Measurements from ENCODE around the gene SCFD2. TPM values are rescaled to one million over a fixed set of nuclear protein-coding genes. Genes with fewer than 3 reads are reported as not detected.

SCFD2 gene
- total RNA-seq, 4 donors from 2014 or later: 12.7 to 23.7 (median 18.3) TPM

DNA sequence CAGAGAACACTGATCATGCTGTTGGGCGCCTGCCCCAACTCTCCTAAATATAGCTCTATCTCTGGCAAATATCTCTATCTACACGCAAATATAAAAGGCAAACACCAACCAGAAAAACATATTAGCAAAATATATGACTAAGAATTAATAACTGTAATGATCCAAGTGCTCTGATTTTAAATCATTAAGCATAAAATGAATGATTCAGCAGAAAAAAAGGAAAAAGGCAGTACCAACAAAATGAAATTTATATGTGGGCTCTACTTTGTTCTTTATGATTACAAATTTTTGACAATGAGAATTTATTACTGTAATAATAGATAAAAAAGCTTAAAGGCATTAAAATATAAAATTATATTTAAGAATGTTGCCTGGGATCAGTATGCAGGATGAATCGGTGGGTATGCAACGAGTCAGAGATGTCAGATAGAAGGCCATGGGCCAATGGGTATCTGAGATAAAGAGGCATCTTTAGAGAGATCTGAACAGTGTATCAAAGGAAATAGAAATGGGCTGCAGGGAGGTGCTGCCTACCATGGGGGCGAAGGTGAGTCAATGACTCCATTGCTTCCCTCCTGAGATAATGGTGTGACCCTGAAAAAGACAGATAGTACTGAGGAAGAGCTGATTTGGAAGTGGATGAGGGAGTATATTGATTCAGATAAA is 234.8 kb downstream of the SCFD2 start:
- 91 to 98% methylated on average over 5 of the region's 5 CpGs for WGBS, 2 donors (ENCODE audit: low coverage in 1 of 2)
- Histone ChIP-seq H3K4me1 (peaks cover 0 to 13% (median 7%) of the 10 kb centered on the region in 4 donors), H3K4me3 (no peak overlapping the region), H3K27me3 (no peaks in the 10 kb centered on the region), H3K27ac (no peak overlapping the region), H3K9me3 (no peaks in the 10 kb centered on the region), H3K36me3 (no peaks in the 10 kb centered on the region)
- TF ChIP-seq EP300 (IDR thresholded peaks at IDR 0.05; ENCODE audit: low read depth): no peak
- TF ChIP-seq POLR2A (IDR thresholded peaks at IDR 0.05): no peak
- TF ChIP-seq, protein P1, sequence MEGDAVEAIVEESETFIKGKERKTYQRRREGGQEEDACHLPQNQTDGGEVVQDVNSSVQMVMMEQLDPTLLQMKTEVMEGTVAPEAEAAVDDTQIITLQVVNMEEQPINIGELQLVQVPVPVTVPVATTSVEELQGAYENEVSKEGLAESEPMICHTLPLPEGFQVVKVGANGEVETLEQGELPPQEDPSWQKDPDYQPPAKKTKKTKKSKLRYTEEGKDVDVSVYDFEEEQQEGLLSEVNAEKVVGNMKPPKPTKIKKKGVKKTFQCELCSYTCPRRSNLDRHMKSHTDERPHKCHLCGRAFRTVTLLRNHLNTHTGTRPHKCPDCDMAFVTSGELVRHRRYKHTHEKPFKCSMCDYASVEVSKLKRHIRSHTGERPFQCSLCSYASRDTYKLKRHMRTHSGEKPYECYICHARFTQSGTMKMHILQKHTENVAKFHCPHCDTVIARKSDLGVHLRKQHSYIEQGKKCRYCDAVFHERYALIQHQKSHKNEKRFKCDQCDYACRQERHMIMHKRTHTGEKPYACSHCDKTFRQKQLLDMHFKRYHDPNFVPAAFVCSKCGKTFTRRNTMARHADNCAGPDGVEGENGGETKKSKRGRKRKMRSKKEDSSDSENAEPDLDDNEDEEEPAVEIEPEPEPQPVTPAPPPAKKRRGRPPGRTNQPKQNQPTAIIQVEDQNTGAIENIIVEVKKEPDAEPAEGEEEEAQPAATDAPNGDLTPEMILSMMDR (IDR thresholded peaks at IDR 0.05): no peak
- TF ChIP-seq POLR2AphosphoS5 (IDR thresholded peaks at IDR 0.05): no peak
- intact Hi-C loops (cut with DNase I; ENCODE audit: low total_unique reads) (no loop called here), in situ Hi-C loops (cut with MboI; ENCODE audit: low pct_ligation_motif_present in 1 of 4, low pct_unique_long_range_greater_than_20kb in 1 of 4, low sequenced_read_pairs in 3 of 4) (no loop called here)
- DNase-seq: no peak

DNA sequence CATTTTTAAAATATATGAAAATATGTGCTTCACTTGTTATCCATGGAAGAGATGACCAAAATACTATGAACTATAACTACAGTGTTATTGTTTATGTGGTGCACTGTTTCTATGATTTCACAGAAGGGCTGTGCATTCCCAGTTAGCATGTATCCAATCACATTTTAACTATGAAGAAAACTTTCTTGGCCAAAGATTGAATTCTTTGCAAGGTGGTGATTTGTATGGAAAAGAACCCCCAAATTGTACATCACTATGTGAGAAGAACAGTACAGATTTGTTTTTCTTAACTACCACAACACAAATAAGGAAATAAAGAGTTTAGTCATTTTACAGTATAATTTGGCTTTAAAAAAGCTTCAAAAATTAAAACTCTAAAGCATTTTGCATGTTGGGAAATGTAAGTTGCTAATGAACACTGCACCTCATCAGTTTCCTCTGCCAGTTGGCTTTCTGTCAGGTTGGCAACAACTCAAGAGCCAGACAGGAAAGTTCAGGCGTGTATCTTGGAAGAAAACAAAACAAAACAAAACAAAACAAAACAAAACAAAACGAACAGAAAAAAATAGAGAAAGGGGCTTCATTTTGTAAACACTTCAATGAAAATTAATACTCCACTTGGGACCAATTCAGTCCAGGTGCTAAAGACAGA is 237.0 kb downstream of the SCFD2 start:
- Histone ChIP-seq H3K36me3 (no peaks in the 10 kb centered on the region), H3K9me3 (no peaks in the 10 kb centered on the region), H3K4me1 (peaks cover 0 to 13% (median 7%) of the 10 kb centered on the region in 4 donors), H3K4me3 (no peak overlapping the region), H3K27me3 (no peaks in the 10 kb centered on the region), H3K27ac (no peak overlapping the region)
- intact Hi-C loops (cut with DNase I; ENCODE audit: low total_unique reads) (no loop called here), in situ Hi-C loops (cut with MboI; ENCODE audit: low pct_ligation_motif_present in 1 of 4, low pct_unique_long_range_greater_than_20kb in 1 of 4, low sequenced_read_pairs in 3 of 4) (no loop called here)
- 31 to 40% methylated on average over 2 of the region's 2 CpGs for WGBS, 2 donors (ENCODE audit: low coverage in 1 of 2)
- TF ChIP-seq POLR2A (IDR thresholded peaks at IDR 0.05): no peak
- TF ChIP-seq, protein P1 (IDR thresholded peaks at IDR 0.05): no peak
- TF ChIP-seq EP300 (IDR thresholded peaks at IDR 0.05; ENCODE audit: low read depth): no peak
- TF ChIP-seq POLR2AphosphoS5 (IDR thresholded peaks at IDR 0.05): no peak
- no peak for DNase-seq

DNA sequence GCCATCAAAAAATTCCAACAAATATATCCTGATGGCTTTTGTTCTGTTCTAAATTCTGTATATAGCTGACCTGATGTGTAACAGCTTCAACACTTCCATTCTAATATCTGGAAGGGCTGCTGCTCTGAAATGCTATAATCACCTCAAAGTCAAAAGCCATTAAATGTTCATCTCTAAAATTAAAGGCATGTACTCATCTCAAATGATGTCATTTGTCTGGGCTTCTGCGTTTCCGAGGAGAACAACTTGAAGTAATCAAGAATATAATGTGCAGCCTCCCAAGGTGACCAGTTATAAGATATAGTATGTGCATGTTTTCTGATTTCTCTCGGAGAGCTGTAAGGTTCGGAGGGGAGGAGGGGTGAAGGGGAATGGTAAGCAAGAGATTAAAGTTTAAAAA is 237.6 kb downstream of the SCFD2 start:
- WGBS, 2 donors (ENCODE audit: low coverage in 1 of 2): 90 to 94% methylated on average over 4 of the region's 4 CpGs
- Histone ChIP-seq H3K9me3 (no peaks in the 10 kb centered on the region), H3K27ac (no peak overlapping the region), H3K4me1 (peaks cover 0 to 13% (median 7%) of the 10 kb centered on the region in 4 donors), H3K4me3 (no peak overlapping the region), H3K27me3 (no peaks in the 10 kb centered on the region), H3K36me3 (no peaks in the 10 kb centered on the region)
- TF ChIP-seq EP300 (IDR thresholded peaks at IDR 0.05; ENCODE audit: low read depth): no peak
- TF ChIP-seq, protein P1 (IDR thresholded peaks at IDR 0.05): no peak
- no peak for TF ChIP-seq POLR2A (IDR thresholded peaks at IDR 0.05)
- TF ChIP-seq POLR2AphosphoS5 (IDR thresholded peaks at IDR 0.05): no peak
- intact Hi-C loops (cut with DNase I; ENCODE audit: low total_unique reads): no loop called here
- in situ Hi-C loops (cut with MboI; ENCODE audit: low pct_ligation_motif_present in 1 of 4, low pct_unique_long_range_greater_than_20kb in 1 of 4, low sequenced_read_pairs in 3 of 4): no loop called here
- DNase-seq: no peak

DNA sequence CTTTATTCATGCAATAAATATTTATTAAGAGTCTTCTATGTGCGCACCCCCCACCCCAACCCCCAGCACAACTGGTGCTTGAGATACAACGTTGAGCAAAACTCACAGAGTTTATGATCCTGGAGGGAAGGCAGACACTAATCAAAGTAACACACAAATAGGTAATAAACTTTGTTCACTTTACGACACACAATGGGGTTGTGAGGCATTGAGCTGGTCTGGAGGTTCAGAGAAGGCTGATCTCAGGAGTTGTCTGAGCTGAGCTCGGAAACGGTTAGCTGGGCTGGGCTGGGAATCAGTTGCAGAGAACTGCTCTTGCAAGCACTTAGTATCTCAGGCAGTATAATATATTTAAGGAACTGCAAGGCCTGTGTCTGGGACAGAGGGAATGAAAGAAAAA is 238.5 kb downstream of the SCFD2 start:
- Histone ChIP-seq H3K27ac (no peak overlapping the region), H3K27me3 (no peaks in the 10 kb centered on the region), H3K4me1 (peaks cover 0 to 15% (median 8%) of the 10 kb centered on the region in 4 donors), H3K36me3 (no peaks in the 10 kb centered on the region), H3K9me3 (no peaks in the 10 kb centered on the region), H3K4me3 (no peak overlapping the region)
- in situ Hi-C loops (cut with MboI; ENCODE audit: low pct_ligation_motif_present in 1 of 4, low pct_unique_long_range_greater_than_20kb in 1 of 4, low sequenced_read_pairs in 3 of 4) (no loop called here), intact Hi-C loops (cut with DNase I; ENCODE audit: low total_unique reads) (no loop called here)
- DNase-seq: no peak
- 55 to 60% methylated on average over 2 to 5 of the region's 5 CpGs for WGBS, 2 donors (ENCODE audit: low coverage in 1 of 2)
- TF ChIP-seq POLR2AphosphoS5 (IDR thresholded peaks at IDR 0.05) (no peak), EP300 (IDR thresholded peaks at IDR 0.05; ENCODE audit: low read depth) (no peak), POLR2A (IDR thresholded peaks at IDR 0.05) (no peak)
- TF ChIP-seq, protein P1 (IDR thresholded peaks at IDR 0.05): no peak
